ENCODE measurements around the gene AOPEP.
"Not testable (repeated sequence)": the region's sequence is repeated elsewhere in the genome, so short reads cannot be mapped to it uniquely, and the experiment has no call there.

Gene AOPEP

DNA sequence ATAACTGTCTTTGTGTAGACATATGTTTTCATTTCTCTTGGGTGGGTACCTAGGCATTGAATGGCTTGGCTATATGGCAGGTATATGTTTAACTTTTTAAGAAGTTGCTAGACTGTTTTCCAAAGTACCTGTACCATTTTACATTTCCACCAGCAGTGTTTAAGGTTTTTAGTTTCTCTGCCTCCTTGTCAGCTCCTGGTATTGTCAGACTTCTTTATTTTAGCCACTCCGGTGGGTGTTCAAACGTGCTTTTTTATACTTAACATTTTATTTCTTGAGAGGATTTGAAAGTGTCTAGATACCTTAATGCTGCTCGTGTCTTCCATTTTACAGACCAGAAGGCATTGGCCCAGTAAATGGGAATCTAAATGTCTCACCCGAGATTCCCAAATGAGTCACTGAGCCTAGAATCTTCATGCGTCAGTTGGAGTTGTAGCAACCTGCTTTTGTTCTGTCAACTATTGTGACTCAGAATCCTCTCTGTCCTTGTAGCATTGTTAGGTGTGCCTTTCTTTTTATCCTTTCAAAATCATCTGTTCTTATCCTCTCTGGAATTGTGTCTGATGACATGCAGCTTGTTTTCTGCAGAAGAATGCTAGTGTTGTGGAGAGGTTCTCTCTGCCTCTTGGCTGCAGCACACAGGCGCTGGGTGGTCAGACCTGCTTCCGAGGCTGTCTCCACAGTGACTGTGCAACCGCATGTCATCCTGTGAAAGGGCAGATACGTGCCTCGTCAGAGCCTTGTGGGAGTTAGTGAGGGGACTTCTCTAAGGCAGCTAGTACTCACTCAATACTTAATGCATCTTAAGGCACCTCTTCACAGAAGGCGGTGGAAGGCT is 291.8 kb downstream of the AOPEP start:
- DNase-seq (ENCODE audit: low read depth, low spot score), result peak; percentile 91
- peak overlapping the region; percentile 97 for H3K27ac ChIP-seq

DNA sequence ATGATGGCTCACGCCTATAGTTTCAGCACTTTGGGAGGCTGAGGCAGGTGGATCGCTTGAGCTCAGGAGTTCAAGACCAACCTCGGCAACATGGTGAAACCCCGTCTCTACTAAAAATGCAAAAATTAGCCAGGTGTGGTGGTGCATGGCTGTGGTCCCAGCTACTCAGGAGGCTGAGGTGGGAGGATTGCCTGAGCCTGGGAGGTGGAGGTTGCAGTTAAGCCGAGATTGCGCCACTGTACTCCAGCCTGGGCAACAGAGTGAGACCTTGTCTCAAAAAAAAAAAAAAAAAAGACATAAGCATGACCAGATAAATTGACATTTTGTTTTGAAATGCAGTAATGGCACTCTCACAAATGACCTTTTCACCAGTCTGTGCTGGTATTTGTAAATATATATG is 294.1 kb downstream of the AOPEP start:
- DNase-seq (ENCODE audit: low read depth, low spot score), result not testable (repeated sequence)
- H3K27ac ChIP-seq, result peak overlapping the region; percentile 97

DNA sequence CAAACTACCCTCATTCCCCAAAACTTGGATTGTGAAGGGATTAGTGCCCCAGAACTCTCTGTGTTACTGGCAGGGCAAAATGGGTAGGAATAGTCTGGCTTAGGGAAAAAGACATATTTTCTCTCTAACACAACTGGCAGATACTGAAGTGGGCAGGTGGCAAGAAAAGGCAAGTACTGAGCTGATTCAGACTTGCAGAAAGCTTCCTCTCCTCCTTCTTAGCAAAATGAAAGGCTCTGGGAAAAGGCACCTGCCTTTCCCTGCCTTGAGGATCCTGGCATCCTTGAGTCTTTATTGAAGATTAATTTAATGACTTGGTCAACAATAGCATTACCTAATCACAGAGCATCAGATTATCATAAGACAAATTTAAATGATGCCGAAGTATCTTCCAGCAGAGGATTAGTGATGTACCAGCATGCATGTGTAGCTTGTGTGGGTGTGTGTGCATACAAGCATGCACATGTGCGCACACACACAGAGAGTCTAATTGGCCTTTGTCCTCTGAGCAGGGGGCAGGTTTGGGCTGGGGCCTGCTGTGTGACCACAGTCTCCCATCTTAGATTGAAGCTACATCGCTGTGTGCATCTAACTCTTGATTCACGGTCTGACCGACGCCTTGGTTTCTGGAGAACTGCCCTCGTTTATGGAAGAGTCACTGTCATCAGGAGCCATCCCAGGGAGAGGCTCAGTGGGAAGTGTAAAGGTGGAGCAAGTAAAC is 294.8 kb downstream of the AOPEP start:
- DNase-seq (ENCODE audit: low read depth, low spot score), result no peak
- H3K27ac ChIP-seq, result peak overlapping the region; percentile 97

DNA sequence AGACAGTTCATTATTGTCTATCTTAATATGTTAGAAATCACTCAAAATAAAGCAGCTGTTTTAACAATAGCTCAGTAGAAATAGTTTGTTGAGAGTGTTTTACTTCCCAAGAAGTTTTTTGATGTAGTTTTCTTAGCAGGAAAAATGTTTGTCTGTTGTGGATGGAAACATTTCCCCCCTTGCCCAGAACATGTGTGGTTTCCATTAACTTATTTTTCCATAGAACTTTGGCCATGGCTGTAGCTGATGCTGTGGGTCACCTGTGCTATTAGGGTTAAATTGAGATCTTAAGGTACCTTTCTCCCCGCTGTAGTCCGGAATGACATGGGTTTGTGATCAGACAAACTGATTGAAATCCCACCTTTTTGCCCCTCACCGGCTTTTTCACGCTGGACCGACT is 296.2 kb downstream of the AOPEP start:
- peak overlapping the region; percentile 97 for H3K27ac ChIP-seq

DNA sequence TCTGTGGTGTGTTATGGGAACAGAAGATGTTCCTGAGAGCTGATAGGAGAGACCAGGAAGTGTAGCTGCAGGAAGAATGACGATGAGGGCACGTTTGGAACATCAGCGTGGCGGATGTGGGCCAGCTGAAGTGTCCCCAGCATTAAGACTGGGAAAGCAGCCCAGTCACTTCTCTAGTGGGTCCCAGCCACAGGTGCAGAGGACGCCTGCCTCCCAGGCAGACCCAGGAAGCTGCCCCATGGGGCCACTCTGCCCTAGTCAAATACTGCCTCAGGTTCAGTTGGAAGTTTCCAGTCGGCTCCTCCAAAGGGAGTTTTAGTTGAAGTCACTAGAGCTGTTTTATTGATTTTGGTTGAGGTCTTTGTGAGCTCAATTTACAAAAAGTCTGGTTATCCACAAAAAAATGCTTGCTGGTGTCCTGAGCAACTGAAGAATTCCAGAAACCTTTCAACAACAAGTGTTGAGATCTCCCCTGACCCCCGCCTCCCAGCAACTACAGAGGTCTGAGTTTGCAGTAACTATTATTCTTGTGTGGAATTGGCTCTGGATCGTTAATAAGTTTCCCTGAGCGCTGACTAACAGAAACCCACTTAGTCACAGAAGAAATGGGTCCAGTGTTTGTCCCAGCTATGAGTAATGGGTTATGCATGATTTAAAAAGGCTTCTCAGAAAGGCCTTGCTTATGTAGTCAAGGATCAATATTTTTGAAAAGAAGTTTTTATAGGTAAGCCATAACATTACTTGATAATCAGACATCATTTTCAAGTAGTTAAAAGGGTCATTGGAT is 296.9 kb downstream of the AOPEP start:
- no peak for DNase-seq (ENCODE audit: low read depth, low spot score)
- peak overlapping the region; percentile 97 for H3K27ac ChIP-seq

More for the DNA sequence above, 296.2 kb downstream of the AOPEP start:
- no peak for DNase-seq (ENCODE audit: low read depth, low spot score)

DNA sequence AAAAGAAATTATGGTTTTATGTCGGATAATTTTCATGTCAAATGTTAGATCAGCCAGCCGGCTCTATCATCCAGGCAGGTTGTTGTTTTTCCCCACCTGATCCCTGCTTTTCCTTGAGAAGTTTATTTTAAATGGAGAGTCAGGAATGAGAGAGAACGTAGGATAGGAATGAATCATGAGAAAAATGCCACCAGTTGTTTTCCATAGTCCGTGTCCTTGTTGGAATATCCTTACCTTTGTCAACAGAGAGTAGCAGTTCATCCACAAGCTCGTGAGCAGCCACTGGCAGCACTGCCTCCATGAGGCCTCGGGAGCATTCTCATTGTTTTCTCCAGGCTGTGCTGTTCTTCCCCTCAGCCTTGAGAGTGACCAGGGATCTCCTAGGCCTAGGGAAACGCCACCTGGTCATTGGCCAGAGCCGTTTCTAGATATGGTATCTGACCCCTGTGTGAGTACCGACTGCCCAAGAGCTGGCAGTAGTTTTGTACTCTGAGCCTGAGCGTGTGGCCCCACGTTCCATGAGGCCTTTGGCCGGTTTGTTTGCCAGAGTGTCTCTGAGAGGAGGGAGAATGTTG is 297.7 kb downstream of the AOPEP start:
- peak overlapping the region; percentile 97 for H3K27ac ChIP-seq
- DNase-seq (ENCODE audit: low read depth, low spot score), result no peak

DNA sequence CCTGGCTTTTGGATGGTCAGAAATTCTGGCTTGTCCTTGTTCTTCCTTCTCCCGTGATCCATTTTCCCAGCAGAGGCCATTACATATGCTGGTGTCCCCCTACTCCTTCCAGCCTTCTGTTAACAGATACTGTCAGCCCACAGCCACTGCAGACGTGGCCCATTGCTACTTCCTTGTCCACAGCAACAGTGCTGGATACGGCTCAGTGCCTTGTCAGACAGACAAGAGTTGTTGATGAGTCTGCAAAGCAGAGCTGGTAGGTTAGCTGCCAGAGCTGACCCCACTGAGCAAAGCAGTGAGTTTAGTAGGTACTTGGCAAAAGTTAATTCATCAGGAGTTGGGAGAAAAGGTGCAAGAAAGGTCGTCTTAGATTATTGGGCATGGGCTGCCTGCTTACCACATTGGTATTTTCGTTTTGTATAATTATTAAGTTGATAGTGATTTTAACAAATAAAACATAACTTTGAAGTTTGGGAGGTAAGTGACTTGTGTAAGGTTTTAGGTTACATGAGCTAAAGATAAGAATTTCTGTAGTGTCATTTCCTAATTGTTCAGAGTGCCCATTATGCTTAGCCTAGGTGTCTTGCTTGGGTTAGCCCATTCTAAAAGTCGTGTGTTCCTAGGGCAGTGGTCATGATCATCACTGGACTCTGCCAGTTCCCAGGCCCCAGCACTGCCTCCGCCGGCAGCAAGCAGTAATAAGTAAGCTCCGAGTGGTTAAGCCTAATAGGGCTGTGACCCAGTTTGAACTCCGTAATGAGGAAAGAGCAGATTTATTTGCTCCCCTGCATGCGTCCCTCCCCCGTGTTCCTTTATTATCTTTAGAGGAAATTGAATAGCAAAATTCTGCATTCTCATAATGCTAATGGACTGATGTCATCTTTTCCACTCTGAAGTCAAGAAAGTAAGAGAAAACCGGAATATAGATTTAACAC is 299.0 kb downstream of the AOPEP start:
- H3K27ac ChIP-seq, result peak overlapping the region; percentile 97

DNA sequence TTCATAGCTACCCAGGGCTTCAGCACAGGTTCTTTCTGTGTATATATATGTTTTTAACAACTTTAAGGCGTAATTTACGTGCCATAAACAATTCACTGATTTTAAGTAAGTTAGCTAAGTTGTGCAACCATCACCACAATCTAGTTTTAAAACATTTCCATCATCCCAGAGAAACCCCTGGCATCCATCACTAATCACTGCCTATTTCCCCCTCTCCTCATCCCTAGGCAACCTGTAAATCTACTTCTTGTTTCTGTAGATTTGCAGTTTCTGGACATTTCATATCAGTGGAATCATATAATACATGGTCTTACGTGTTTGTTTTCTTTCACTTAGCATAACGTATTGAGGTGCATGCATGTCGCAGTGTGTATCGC is 299.6 kb downstream of the AOPEP start:
- no peak for DNase-seq (ENCODE audit: low read depth, low spot score)
- H3K27ac ChIP-seq, result peak overlapping the region; percentile 97

More for the DNA sequence above, 299.0 kb downstream of the AOPEP start:
- no peak for DNase-seq (ENCODE audit: low read depth, low spot score)

DNA sequence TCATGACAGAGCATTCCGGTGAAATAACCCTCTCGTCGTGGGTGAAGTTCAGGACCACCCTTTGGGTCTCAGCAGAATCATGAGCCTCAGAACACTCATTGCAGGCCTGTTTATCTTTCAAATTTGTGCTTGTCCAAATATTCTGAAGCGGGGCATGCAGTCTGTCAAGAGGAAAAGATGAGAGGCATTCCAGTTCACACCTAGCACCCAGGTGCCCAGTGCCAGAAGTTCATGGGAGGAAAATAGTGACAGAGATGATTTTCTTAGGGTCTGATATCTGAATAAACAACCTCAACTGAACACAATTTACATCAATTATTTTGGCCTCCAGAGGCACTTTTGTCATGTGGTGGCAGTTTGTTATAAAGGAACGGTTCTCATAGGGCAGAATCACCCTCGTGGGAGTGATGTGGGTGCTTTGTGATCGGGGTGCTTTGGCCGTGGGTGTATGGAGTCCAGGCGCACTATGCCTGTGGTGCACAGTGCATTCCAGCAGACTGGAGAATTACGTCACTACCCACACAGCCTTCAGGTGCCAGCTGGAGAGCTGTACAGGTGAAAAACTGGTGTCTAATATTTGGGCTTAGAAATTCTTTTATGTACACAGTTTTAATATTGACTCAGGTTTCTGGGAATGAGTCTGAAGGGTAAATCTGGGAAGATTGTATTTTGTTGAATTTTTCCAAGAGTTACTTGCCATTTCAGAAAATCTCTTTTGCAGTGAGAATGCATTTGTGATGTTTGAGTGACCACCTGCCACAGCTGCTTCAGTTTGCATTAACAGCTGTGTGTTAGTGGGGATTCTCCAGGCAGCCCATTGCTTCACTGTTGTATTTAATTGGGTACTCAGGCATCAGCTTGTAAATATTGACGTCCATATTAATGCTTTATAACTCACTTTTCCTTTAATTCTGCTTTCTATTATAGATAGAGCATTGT is 301.7 kb downstream of the AOPEP start:
- no peak overlapping the region for H3K27ac ChIP-seq
- no peak for DNase-seq (ENCODE audit: low read depth, low spot score)

DNA sequence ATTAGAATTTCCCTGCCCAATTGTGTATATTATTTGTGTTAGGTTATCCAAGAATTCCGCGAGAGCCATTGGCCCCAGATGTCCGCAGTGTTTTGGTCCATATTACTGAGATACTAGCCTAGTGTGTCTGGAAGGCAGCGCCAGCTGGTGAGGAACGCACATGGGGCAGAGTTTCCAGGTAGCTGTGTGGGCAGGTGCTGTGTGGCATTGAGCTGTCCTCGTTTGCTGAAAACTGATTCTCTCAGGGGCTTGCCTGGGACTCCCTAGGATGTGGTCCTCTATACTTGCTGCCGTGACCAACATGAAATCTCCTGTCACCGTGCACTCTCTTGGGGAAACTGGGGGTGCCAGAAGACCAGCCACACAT is 302.3 kb downstream of the AOPEP start:
- H3K27ac ChIP-seq, result no peak overlapping the region
- DNase-seq (ENCODE audit: low read depth, low spot score), result no peak

DNA sequence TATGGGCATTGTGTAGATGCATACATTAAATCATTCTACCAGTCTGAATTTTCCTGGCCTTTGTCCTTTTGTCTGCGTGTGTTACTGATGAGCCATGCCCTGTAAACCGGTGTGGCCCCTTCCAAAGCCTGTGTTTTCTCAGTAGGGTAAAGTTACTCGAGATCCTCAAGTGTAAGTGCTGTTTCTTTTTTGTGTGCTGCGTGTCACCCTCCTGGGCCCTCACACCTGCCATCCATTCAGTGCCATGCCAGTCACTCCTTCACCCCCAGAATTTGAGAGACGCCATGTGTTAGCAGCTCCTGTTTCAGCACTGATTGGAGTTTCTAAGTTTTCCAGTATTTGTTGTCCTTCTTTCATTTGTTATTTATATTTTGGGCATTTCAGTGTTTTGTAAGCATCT is 302.8 kb downstream of the AOPEP start:
- H3K27ac ChIP-seq, result no peak overlapping the region

DNA sequence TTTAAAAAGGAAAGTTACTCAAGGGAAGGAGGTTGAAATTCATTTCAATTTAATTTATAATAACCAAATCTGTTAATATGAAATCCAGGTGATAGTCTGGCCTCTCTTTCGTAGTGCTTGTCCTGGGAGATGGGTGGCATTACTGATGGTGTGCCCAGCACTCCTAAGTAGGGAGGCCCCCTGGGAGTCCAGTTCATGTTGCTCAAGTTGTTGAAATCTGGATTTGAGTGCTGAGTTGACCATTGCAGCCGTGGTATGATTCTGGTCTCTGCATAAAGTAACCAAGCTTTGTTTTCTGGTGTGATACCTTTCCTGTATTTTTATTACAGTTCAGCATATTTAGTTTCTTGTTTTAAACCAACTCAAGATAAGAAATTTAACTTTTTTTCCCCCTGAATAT is 303.2 kb downstream of the AOPEP start:
- DNase-seq (ENCODE audit: low read depth, low spot score), result no peak
- H3K27ac ChIP-seq, result no peak overlapping the region

More for the DNA sequence above, 302.8 kb downstream of the AOPEP start:
- DNase-seq (ENCODE audit: low read depth, low spot score), result no peak

DNA sequence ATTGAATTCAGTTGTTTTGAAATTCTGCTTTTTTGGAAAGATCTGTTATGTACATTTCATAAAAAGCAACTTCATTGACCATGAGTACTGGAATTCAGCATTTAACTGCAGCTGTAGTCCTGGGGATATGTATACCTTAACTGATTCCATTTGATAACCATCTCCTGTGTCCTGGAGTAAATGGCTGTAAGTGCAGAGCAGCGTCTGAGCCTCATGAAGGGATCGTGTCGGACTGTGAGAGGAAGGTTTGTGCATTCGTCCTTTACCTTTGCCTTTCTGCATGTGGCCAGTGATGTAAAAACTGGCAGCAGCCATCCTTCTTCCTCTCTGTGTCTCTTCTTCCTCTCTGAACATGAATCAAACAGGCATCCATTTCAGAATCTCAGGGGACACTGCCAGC is 303.8 kb downstream of the AOPEP start:
- no peak overlapping the region for H3K27ac ChIP-seq
- DNase-seq (ENCODE audit: low read depth, low spot score), result no peak

DNA sequence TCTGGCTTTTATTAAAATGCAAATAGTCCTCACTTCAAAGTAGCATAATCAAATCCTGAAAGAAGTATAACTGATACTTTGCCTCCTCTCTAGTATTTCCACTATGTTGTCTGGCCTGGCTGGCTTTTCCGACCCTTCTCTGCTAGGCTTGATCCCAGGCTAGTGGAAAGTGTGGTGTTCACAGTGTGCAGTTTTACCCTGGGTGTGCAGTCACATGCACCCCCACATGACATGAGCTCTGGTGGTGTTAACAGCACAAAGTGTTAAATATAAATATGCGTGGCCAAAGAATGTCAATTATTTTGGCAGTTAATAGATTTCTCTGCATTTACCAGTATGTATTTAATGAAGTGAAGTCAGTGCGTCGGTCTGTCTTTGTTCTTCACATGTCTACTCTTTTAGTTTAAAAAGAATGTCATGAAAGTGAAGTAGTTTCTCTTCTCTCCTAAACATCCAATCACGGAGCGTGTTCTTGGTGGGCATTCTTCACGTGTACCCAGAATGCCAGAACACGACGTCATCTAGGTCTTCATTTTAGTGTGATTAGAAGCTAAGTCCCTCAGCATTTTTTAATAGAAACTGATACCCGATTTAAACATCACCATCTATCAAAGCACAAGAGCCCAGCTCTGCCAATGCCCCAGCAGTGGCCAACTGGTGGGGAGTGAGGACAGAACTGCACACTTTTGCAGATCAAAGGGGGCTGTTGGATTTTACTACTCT is 304.6 kb downstream of the AOPEP start:
- no peak overlapping the region for H3K27ac ChIP-seq
- no peak for DNase-seq (ENCODE audit: low read depth, low spot score)

DNA sequence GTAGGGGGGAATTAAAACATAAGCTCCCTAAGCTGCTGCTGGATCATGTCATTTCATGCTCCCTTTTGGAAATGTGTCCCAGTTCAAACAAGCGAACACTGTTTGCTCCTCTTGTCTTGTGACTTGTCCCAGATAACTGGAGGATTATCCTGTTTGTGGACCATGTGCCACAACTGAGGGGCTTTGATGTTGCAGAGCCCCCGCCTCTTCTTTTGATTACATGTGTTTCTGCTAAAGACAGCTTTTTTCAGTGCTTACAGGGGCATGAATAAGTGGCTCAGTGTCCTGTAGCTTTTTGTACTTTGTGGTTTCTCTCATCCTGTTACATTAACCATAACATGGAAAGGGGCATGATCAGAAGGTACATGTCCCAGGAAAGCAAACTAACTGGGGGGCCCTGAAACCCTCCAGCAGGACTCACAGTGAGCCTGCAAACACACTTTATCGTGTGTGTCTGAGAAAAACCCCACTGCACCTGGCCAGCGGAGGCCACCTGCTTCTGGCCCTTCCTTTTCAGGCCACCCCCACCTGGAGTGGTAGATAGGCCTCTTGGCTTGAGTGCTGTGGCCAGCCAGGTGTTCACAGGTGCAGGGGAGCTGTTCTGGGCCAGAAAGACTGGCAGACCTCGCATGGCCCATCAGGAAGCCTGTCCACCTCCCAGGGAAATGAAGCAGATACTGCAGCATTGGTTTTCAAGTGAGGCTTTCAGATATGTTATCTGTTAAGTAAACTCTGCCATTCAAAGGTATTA is 305.4 kb downstream of the AOPEP start:
- DNase-seq (ENCODE audit: low read depth, low spot score), result no peak
- H3K27ac ChIP-seq, result peak overlapping the region; percentile 4

DNA sequence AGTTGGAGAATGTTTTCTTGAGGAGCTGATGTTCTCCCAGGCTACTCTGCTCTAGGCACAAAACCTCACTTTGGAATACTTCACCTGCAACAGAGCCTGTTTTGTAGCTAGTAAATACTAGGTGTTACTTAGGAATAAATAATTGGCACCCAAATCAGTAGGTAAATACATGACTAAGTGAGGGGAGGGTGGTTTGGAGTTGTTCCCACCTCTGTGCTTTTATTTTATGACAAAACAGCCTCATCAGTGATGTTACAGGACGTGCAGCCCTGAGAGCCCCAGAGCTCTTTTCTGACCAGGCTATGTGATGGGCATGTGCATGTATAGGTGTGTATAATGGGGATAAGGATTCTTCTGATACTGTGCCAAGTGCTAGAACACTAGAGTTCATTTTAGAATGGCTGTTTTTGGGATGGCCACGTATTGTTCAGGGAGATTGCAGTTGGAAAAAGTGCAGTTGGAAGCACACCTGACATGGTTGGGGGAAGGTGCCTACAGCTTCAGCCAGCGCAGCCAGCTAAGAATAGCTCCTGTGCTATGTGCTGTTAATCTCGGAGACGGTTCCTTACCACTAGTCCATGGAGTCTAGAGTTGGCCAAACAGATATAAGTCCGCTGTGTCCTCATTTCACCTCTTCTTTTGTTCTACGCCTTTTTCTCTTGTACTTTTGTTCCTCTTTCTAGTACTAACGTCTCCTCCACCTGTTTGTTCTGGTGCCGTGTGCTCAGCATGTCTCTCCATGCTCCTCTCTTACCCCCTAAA is 306.3 kb downstream of the AOPEP start:
- peak overlapping the region; percentile 4 for H3K27ac ChIP-seq
- DNase-seq (ENCODE audit: low read depth, low spot score), result no peak
